ENCODE measurements around the gene CINP. TPM values are rescaled to one million over a fixed set of nuclear protein-coding genes. Genes with fewer than 3 reads are reported as not detected.

CINP gene
- total RNA-seq, 2 donors from 2014 or later = 36.2 to 40.8 TPM

- H3K4me3 ChIP-seq = no peak overlapping the region
Observed at GRCh38 chr14:102394717-102395375, 32.2 kb upstream of the CINP start.

GRCh38 chr14:102392506-102392905, 29.8 kb upstream of the CINP start:
- intact Hi-C loops (cut with DNase I) = no loop called here
- Histone ChIP-seq H3K27me3 (replicated peaks; ENCODE audit: insufficient read depth) (no peaks in the 10 kb centered on the region), H3K27ac (no peak overlapping the region), H3K9me3 (no peaks in the 10 kb centered on the region), H3K4me1 (replicated peaks) (no peaks in the 10 kb centered on the region), H3K4me3 (no peak overlapping the region), H3K36me3 (no peaks in the 10 kb centered on the region)
- DNase-seq (ENCODE audit: low spot score) = no peak
- TF ChIP-seq POLR2A (IDR thresholded peaks at IDR 0.05) (no peak), POLR2AphosphoS5 (IDR thresholded peaks at IDR 0.05) (no peak), CTCF (IDR thresholded peaks at IDR 0.05) (no peak)
- WGBS = 65% methylated on average over 4 of the region's 4 CpGs

More at GRCh38 chr14:102394717-102395375, 32.2 kb upstream of the CINP start:
- no peak for DNase-seq (ENCODE audit: low spot score)
- H3K4me1 ChIP-seq (replicated peaks) = no peaks in the 10 kb centered on the region
- no peaks in the 10 kb centered on the region for H3K27me3 ChIP-seq (replicated peaks; ENCODE audit: insufficient read depth)
- H3K27ac ChIP-seq = no peak overlapping the region
- WGBS = 69% methylated on average over 9 of the region's 9 CpGs
- no peaks in the 10 kb centered on the region for H3K9me3 ChIP-seq
- intact Hi-C loops (cut with DNase I) = no loop called here
- no peak for TF ChIP-seq POLR2AphosphoS5 (IDR thresholded peaks at IDR 0.05)
- TF ChIP-seq POLR2A (IDR thresholded peaks at IDR 0.05) = no peak
- no peaks in the 10 kb centered on the region for H3K36me3 ChIP-seq

GRCh38 chr14:102390064-102390855, 27.6 kb upstream of the CINP start:
- no peak for TF ChIP-seq POLR2AphosphoS5 (IDR thresholded peaks at IDR 0.05)
- TF ChIP-seq CTCF (IDR thresholded peaks at IDR 0.05) = no peak
- no peak for TF ChIP-seq POLR2A (IDR thresholded peaks at IDR 0.05)
- no peaks in the 10 kb centered on the region for H3K36me3 ChIP-seq
- no peak for DNase-seq (ENCODE audit: low spot score)
- no peaks in the 10 kb centered on the region for H3K27me3 ChIP-seq (replicated peaks; ENCODE audit: insufficient read depth)
- WGBS = 44% methylated on average over 2 of the region's 2 CpGs
- no peak overlapping the region for H3K4me3 ChIP-seq
- H3K9me3 ChIP-seq = no peaks in the 10 kb centered on the region
- no peaks in the 10 kb centered on the region for H3K4me1 ChIP-seq (replicated peaks)
- intact Hi-C loops (cut with DNase I) = no loop called here
- H3K27ac ChIP-seq = no peak overlapping the region

GRCh38 chr14:102389246-102389645, 26.6 kb upstream of the CINP start:
- intact Hi-C loops (cut with DNase I) = no loop called here
- no peaks in the 10 kb centered on the region for H3K27me3 ChIP-seq (replicated peaks; ENCODE audit: insufficient read depth)
- TF ChIP-seq CTCF (IDR thresholded peaks at IDR 0.05) = no peak
- no peak for TF ChIP-seq POLR2AphosphoS5 (IDR thresholded peaks at IDR 0.05)

GRCh38 chr14:102387086-102387485, 24.4 kb upstream of the CINP start:
- DNase-seq (ENCODE audit: low spot score) = no peak
- no peaks in the 10 kb centered on the region for H3K4me1 ChIP-seq (replicated peaks)
- H3K27me3 ChIP-seq (replicated peaks; ENCODE audit: insufficient read depth) = no peaks in the 10 kb centered on the region
- no peak overlapping the region for H3K27ac ChIP-seq
- no peaks in the 10 kb centered on the region for H3K9me3 ChIP-seq
- intact Hi-C loops (cut with DNase I) = no loop called here
- no peak for TF ChIP-seq POLR2AphosphoS5 (IDR thresholded peaks at IDR 0.05)
- no peak for TF ChIP-seq POLR2A (IDR thresholded peaks at IDR 0.05)
- no peak for TF ChIP-seq CTCF (IDR thresholded peaks at IDR 0.05)
- H3K36me3 ChIP-seq = no peaks in the 10 kb centered on the region
- H3K4me3 ChIP-seq = no peak overlapping the region

More at GRCh38 chr14:102389246-102389645, 26.6 kb upstream of the CINP start:
- DNase-seq (ENCODE audit: low spot score) = no peak
- Histone ChIP-seq H3K9me3 (no peaks in the 10 kb centered on the region), H3K36me3 (no peaks in the 10 kb centered on the region), H3K4me3 (no peak overlapping the region), H3K27ac (no peak overlapping the region), H3K4me1 (replicated peaks) (no peaks in the 10 kb centered on the region)
- WGBS = 64% methylated on average over 2 of the region's 2 CpGs
